HCT116 (cell line): ENCODE measurements around the gene WDR70. TPM values are rescaled to one million over a fixed set of nuclear protein-coding genes. Genes with fewer than 3 reads are reported as not detected.

ENCODE experiments used
- ATAC-seq: fragments of 200-7000 bp; cut with Tn5 transposase; 2 replicates; pipeline ENCODE4 v1.9.1; 2020; ENCODE audit warnings: mild to moderate bottlenecking, moderate library complexity
- BruUV-seq: library from RNA; stranded (reverse); fragments of 400-500 nt; replicated peaks from 2 replicates; lab custom pipeline; 2021; lab: Mats Ljungman, UMichigan
- CTCF ChIA-PET: fragments of 300-600 bp; sonication (Branson Sonifier 250); formaldehyde crosslinking; loops from one replicate; lab custom pipeline; 2021; ENCODE audit warnings: antibody characterized with exemption; lab: Charles Lee
- POLR2A ChIA-PET: fragments of 300-600, 350-600 bp; sonication (Branson Sonifier 250); formaldehyde crosslinking; loops from one replicate; lab custom pipeline; 2021; ENCODE audit warnings: antibody characterized with exemption; lab: Charles Lee
- RAD21 ChIA-PET, 2 experiments: fragments of 300-600 bp; sonication (Branson Sonifier 250); formaldehyde crosslinking; loops; one replicate each; lab custom pipeline; 2023; ENCODE audit warnings: low total read pairs in 2 of 2; ENCODE audit not compliant: uncharacterized antibody in 2 of 2, unreplicated experiment in 2 of 2, low non-redundant PET in 1 of 2; lab: Charles Lee
- DNase-seq: peaks from one replicate; pipeline ENCODE4 v3.0.0-alpha.2; 2010; ENCODE audit warnings: low read depth, low spot score
- H2AFZ ChIP-seq: fragments of 200-600 bp; shearing (Covaris generic), sonication (generic); 2 replicates; pipeline ENCODE4 v1.6.1; 2017; ENCODE audit warnings: low read depth, mixed run types, mixed read lengths, antibody characterized with exemption, low read length; ENCODE audit not compliant: poor library complexity, severe bottlenecking
- H3K27ac ChIP-seq: 2 replicates; pipeline ENCODE4 v1.5.1; 2012; ENCODE audit warnings: low read depth, low read length
- H3K27me3 ChIP-seq: fragments of 200-600 bp; sonication (generic); 2 replicates; pipeline ENCODE4 v1.6.1; 2016; ENCODE audit warnings: mixed run types, low read length, mixed read lengths; ENCODE audit not compliant: insufficient read depth
- H3K36me3 ChIP-seq, 2 experiments: fragments of 200-500 bp in 1 of 2; fragments of 200-600 bp in 1 of 2; sonication (Bioruptor generic) in 1 of 2; sonication (generic) in 1 of 2; 2 replicates each; pipeline versions ENCODE4 v1.5.1 to v1.6.1; 2014 to 2016; ENCODE audit warnings: low read length in 2 of 2, inconsistent platforms in 1 of 2, mixed read lengths in 1 of 2, mixed run types in 1 of 2; ENCODE audit not compliant: insufficient read depth in 2 of 2, control insufficient read depth in 1 of 2
- H3K4me1 ChIP-seq, 2 experiments: fragments of 200-600 bp in 1 of 2; sonication (generic) in 1 of 2; 2 replicates each; pipeline versions ENCODE4 v1.5.1 to v1.6.1; 2012 to 2017; ENCODE audit warnings: low read length in 2 of 2, inconsistent platforms in 1 of 2, mild to moderate bottlenecking in 1 of 2, mixed read lengths in 1 of 2, mixed run types in 1 of 2, moderate library complexity in 1 of 2; ENCODE audit not compliant: insufficient read depth in 2 of 2, control insufficient read depth in 1 of 2
- H3K4me2 ChIP-seq: fragments of 200-600 bp; sonication (generic); 2 replicates; pipeline ENCODE4 v1.6.1; 2017; ENCODE audit warnings: mixed run types, low read length, mixed read lengths
- H3K4me3 ChIP-seq, 2 experiments: fragments of 200-600 bp in 1 of 2; sonication (generic) in 1 of 2; replicated peaks in 1 of 2; 2 replicates each; pipeline ENCODE4 v1.5.1; 2011 to 2016; ENCODE audit warnings: low read length in 2 of 2, control low read depth in 1 of 2, low read depth in 1 of 2, mild to moderate bottlenecking in 1 of 2, mixed read lengths in 1 of 2, mixed run types in 1 of 2
- H3K79me2 ChIP-seq: fragments of 200-600 bp; sonication (generic); 2 replicates; pipeline ENCODE4 v1.6.1; 2017; ENCODE audit warnings: mild to moderate bottlenecking, mixed run types, low read length, moderate library complexity, mixed read lengths; ENCODE audit not compliant: insufficient read depth
- H3K9ac ChIP-seq: fragments of 200-600 bp; sonication (generic); 2 replicates; pipeline ENCODE4 v1.6.1; 2016; ENCODE audit warnings: low read length, mixed read lengths
- H3K9me2 ChIP-seq: fragments of 200-600 bp; sonication (generic), shearing (Covaris generic); 2 replicates; pipeline ENCODE4 v1.6.1; 2017; ENCODE audit warnings: mixed run types, mild to moderate bottlenecking, moderate library complexity; ENCODE audit not compliant: insufficient read depth
- H3K9me3 ChIP-seq, 2 experiments: fragments of 200-500 bp in 1 of 2; fragments of 200-600 bp in 1 of 2; sonication (Bioruptor generic) in 1 of 2; sonication (generic) in 1 of 2; 2 replicates each; pipeline ENCODE4 v1.6.1; 2014 to 2017; ENCODE audit warnings: low read length in 2 of 2, mixed read lengths in 2 of 2, inconsistent platforms in 1 of 2, low read depth in 1 of 2, mild to moderate bottlenecking in 1 of 2, mixed run types in 1 of 2, moderate library complexity in 1 of 2; ENCODE audit not compliant: control insufficient read depth in 1 of 2, insufficient read depth in 1 of 2
- H4K20me1 ChIP-seq: fragments of 200-600 bp; sonication (generic), shearing (Covaris generic); 2 replicates; pipeline ENCODE4 v1.6.1; 2017; ENCODE audit warnings: mixed run types, mild to moderate bottlenecking, moderate library complexity; ENCODE audit not compliant: insufficient read depth
- ATF3 ChIP-seq: IDR thresholded peaks from 2 replicates; pipeline ENCODE4 v1.6.1; 2012
- CEBPB ChIP-seq: IDR thresholded peaks from 2 replicates; pipeline ENCODE4 v1.6.1; 2012; ENCODE audit warnings: low read depth
- CTCF ChIP-seq, 3 experiments: fragments of 200-600 bp in 1 of 3; sonication (generic) in 1 of 3; IDR thresholded peaks in 2 of 3; conservative IDR thresholded peaks in 1 of 3; 2 replicates each; pipeline ENCODE4 v1.5.1; 2012 to 2017; ENCODE audit warnings: low read depth in 2 of 3, low read length in 2 of 3, antibody characterized with exemption in 1 of 3, borderline replicate concordance in 1 of 3, control low read depth in 1 of 3, mild to moderate bottlenecking in 1 of 3, mixed read lengths in 1 of 3, mixed run types in 1 of 3, moderate library complexity in 1 of 3; ENCODE audit not compliant: insufficient read depth in 1 of 3
- EGR1 ChIP-seq: IDR thresholded peaks from 2 replicates; pipeline ENCODE4 v1.6.1; 2012; ENCODE audit warnings: low read depth
- EZH2phosphoT487 ChIP-seq: fragments of 200-600 bp; IDR thresholded peaks from 2 replicates; pipeline ENCODE4 v1.6.1; 2018; ENCODE audit warnings: antibody characterized with exemption, borderline replicate concordance
- JUND ChIP-seq: IDR thresholded peaks from 2 replicates; pipeline ENCODE4 v1.6.1; 2012
- MAX ChIP-seq: IDR thresholded peaks from 2 replicates; pipeline ENCODE4 v1.6.1; 2012
- POLR2A ChIP-seq: IDR thresholded peaks from 2 replicates; pipeline ENCODE4 v1.7.0; 2011; ENCODE audit warnings: borderline replicate concordance; ENCODE audit not compliant: insufficient read depth, insufficient read length; ENCODE audit errors: extremely low read depth
- RAD21 ChIP-seq: IDR thresholded peaks from 2 replicates; pipeline ENCODE4 v1.6.1; 2012; ENCODE audit warnings: low read depth, mild to moderate bottlenecking
- SIN3A ChIP-seq: IDR thresholded peaks from 2 replicates; pipeline ENCODE4 v1.6.1; 2012; ENCODE audit warnings: low read depth
- SRF ChIP-seq: IDR thresholded peaks from 2 replicates; pipeline ENCODE4 v1.6.1; 2012; ENCODE audit warnings: low read depth
- YY1 ChIP-seq: IDR thresholded peaks from 2 replicates; pipeline ENCODE4 v1.6.1; 2011; ENCODE audit warnings: low read length, low read depth, moderate library complexity, mild to moderate bottlenecking; ENCODE audit not compliant: insufficient replicate concordance; ENCODE audit errors: extremely low read depth
- ZNF274 ChIP-seq: fragments of 200-500 bp; sonication (Bioruptor generic); IDR thresholded peaks from 2 replicates; pipeline ENCODE4 v1.6.1; 2014; ENCODE audit warnings: mild to moderate bottlenecking, low read depth, low read length, inconsistent platforms
- intact Hi-C: fragments of 100-400 bp; cut with micrococcal nuclease; formaldehyde crosslinking; loops from 2 replicates; pipeline ENCODE4 v1.10.0; 2022
- total RNA-seq: library from RNA; stranded (reverse); gene quantifications from one replicate; pipeline ENCODE4 v1.2.1, GENCODE V29; 2021; ENCODE audit not compliant: unreplicated experiment
- TF ChIP-seq, protein P1 (sequence below): IDR thresholded peaks from 2 replicates; pipeline ENCODE4 v1.6.1; 2012; ENCODE audit warnings: low read depth

Gene WDR70
- total RNA-seq, 1 experiment from 2014 or later = 31.1 TPM

- CTCF ChIA-PET = interaction anchor here (1.5 kb wide), 1 partner anchor 345 kb away, joined by 5 read pairs; no protein-coding TSS in a partner anchor
- H3K4me1 ChIP-seq = no peaks in the 10 kb centered on the region
- intact Hi-C loops = no loop called here
- no peaks in the 10 kb centered on the region for H3K9me3 ChIP-seq
- no peak overlapping the region for H3K4me3 ChIP-seq
- RAD21 ChIA-PET = no interaction called here
- H3K79me2 ChIP-seq = no peaks in the 10 kb centered on the region
- H3K9me2 ChIP-seq = no peaks in the 10 kb centered on the region
- ATAC-seq (no peak), DNase-seq (no peak)
- H3K36me3 ChIP-seq = no peaks in the 10 kb centered on the region
- no TSS peak for BruUV-seq
- TF ChIP-seq MAX (no peak), YY1 (no peak), CTCF (IDR thresholded peaks at IDR 0.05 in 2 of 3, conservative IDR thresholded peaks at IDR 0.05 in 1 of 3; ENCODE audit: borderline replicate concordance in 1 of 3, insufficient read depth in 1 of 3, low read depth in 2 of 3, low read length in 2 of 3) (0 out of 6 replicates have a peak, but pooled peaks of 1 of the 3 experiments have one; percentile 15), ZNF274 (no peak), RAD21 (peak; percentile 36)
- H3K4me2 ChIP-seq = no peak overlapping the region
- POLR2A ChIA-PET = no interaction called here
- H2AFZ ChIP-seq = no peak overlapping the region
- no peak overlapping the region for H3K9ac ChIP-seq
- H3K27ac ChIP-seq = no peak overlapping the region
- H3K27me3 ChIP-seq = no peaks in the 10 kb centered on the region
- no peaks in the 10 kb centered on the region for H4K20me1 ChIP-seq
Observed at GRCh38 chr5:37757980-37758582, 379.0 kb downstream of the WDR70 start.

- Histone ChIP-seq H3K9ac (no peak overlapping the region), H3K4me2 (no peak overlapping the region), H4K20me1 (no peaks in the 10 kb centered on the region), H3K79me2 (no peaks in the 10 kb centered on the region), H3K9me2 (no peaks in the 10 kb centered on the region), H3K9me3 (no peaks in the 10 kb centered on the region), H3K4me3 (no peak overlapping the region), H3K27ac (no peak overlapping the region), H3K36me3 (no peaks in the 10 kb centered on the region), H2AFZ (no peak overlapping the region), H3K4me1 (no peaks in the 10 kb centered on the region; a peak in 1 of 4 replicates), H3K27me3 (no peaks in the 10 kb centered on the region)
- no peak for ATAC-seq
- intact Hi-C loops = no loop called here
- CTCF ChIA-PET = no interaction called here
- DNase-seq = no peak
- RAD21 ChIA-PET = no interaction called here
- POLR2A ChIA-PET = no interaction called here
- BruUV-seq = no TSS peak
- TF ChIP-seq EZH2phosphoT487 (no peak), POLR2A (no peak), RAD21 (no peak), EGR1 (no peak), CEBPB (no peak), YY1 (no peak), SIN3A (no peak), JUND (no peak), ZNF274 (no peak), ATF3 (no peak), SRF (no peak)
- TF ChIP-seq, protein P1, sequence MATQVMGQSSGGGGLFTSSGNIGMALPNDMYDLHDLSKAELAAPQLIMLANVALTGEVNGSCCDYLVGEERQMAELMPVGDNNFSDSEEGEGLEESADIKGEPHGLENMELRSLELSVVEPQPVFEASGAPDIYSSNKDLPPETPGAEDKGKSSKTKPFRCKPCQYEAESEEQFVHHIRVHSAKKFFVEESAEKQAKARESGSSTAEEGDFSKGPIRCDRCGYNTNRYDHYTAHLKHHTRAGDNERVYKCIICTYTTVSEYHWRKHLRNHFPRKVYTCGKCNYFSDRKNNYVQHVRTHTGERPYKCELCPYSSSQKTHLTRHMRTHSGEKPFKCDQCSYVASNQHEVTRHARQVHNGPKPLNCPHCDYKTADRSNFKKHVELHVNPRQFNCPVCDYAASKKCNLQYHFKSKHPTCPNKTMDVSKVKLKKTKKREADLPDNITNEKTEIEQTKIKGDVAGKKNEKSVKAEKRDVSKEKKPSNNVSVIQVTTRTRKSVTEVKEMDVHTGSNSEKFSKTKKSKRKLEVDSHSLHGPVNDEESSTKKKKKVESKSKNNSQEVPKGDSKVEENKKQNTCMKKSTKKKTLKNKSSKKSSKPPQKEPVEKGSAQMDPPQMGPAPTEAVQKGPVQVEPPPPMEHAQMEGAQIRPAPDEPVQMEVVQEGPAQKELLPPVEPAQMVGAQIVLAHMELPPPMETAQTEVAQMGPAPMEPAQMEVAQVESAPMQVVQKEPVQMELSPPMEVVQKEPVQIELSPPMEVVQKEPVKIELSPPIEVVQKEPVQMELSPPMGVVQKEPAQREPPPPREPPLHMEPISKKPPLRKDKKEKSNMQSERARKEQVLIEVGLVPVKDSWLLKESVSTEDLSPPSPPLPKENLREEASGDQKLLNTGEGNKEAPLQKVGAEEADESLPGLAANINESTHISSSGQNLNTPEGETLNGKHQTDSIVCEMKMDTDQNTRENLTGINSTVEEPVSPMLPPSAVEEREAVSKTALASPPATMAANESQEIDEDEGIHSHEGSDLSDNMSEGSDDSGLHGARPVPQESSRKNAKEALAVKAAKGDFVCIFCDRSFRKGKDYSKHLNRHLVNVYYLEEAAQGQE = no peak
Observed at GRCh38 chr5:37767251-37767650, 388.1 kb downstream of the WDR70 start.
